K562 (cell line): Measurements from ENCODE around the gene PRXL2A.

ENCODE experiments used
- BDP1 ChIP-seq: IDR thresholded peaks from 3 replicates; pipeline ENCODE4 v1.6.1; 2011; ENCODE audit not compliant: insufficient read length, insufficient read depth
- FOSL1 ChIP-seq: fragments of 200-800 bp; sonication (Bioruptor generic); conservative IDR thresholded peaks from 2 replicates; pipeline ENCODE4 v1.6.1; 2016; ENCODE audit warnings: missing genetic modification characterization, missing compliant biosample characterization
- JUND ChIP-seq, 2 experiments: IDR thresholded peaks; 2 replicates in 1 of 2; 3 replicates in 1 of 2; pipeline ENCODE4 v1.6.1; 2011; ENCODE audit warnings: borderline replicate concordance in 2 of 2, low read depth in 2 of 2, low read length in 2 of 2, improper control_type of control experiment in 1 of 2, missing biosample characterization in 1 of 2, missing genetic modification characterization in 1 of 2, missing genetic modification reagents in 1 of 2
- MAFK ChIP-seq: IDR thresholded peaks from 2 replicates; pipeline ENCODE4 v1.6.1; 2011; ENCODE audit warnings: low read length, improper control_type of control experiment
- MTA3 ChIP-seq: fragments of 450-650 bp; formaldehyde crosslinking; IDR thresholded peaks from 2 replicates; pipeline ENCODE4 v1.6.1; 2017; ENCODE audit warnings: mild to moderate bottlenecking, borderline replicate concordance
- POLR2A ChIP-seq: fragments of 450-650 bp; conservative IDR thresholded peaks from 2 replicates; pipeline ENCODE4 v1.6.1; 2016
- RAD21 ChIP-seq, 2 experiments: fragments of 250-450 bp in 1 of 2; fragments of 450-650 bp in 1 of 2; sonication (Bioruptor Pico) in 1 of 2; formaldehyde crosslinking in 1 of 2; IDR thresholded peaks in 1 of 2; conservative IDR thresholded peaks in 1 of 2; 2 replicates each; pipeline versions ENCODE4 v1.4.0 to v1.8.0; 2020 to 2022; ENCODE audit warnings: mild to moderate bottlenecking in 2 of 2, moderate library complexity in 1 of 2
- SIN3A ChIP-seq, 2 experiments: fragments of 150-350 bp in 1 of 2; IDR thresholded peaks; 2 replicates each; pipeline ENCODE4 v1.6.1; 2011 to 2016; ENCODE audit warnings: borderline replicate concordance in 2 of 2, low read depth in 2 of 2, low read length in 2 of 2, mild to moderate bottlenecking in 2 of 2, moderate library complexity in 2 of 2; ENCODE audit not compliant: control insufficient read depth in 1 of 2
- TARDBP ChIP-seq: fragments of 450-650 bp; IDR thresholded peaks from 2 replicates; pipeline ENCODE4 v1.6.1; 2016
- TFAM ChIP-seq: fragments of 250-450 bp; sonication (Bioruptor Pico); conservative IDR thresholded peaks from 2 replicates; pipeline ENCODE4 v1.5.0; 2021; ENCODE audit warnings: mild to moderate bottlenecking, moderate library complexity
- ZNF121 ChIP-seq: sonication (generic); formaldehyde crosslinking; conservative IDR thresholded peaks from 2 replicates; pipeline ENCODE4 v1.8.0; 2022; ENCODE audit warnings: missing genetic modification reagents
- TF ChIP-seq, protein P1 (sequence below), 2 experiments: fragments of 450-650 bp; conservative IDR thresholded peaks; 2 replicates each; pipeline ENCODE4 v1.6.1; 2017; ENCODE audit warnings: mild to moderate bottlenecking in 2 of 2, moderate library complexity in 2 of 2
- TF ChIP-seq, protein P2 (sequence below), 3 experiments: IDR thresholded peaks in 2 of 3; conservative IDR thresholded peaks in 1 of 3; 2 replicates each; pipeline ENCODE4 v1.5.1; 2011 to 2012; ENCODE audit warnings: low read length in 3 of 3, mild to moderate bottlenecking in 3 of 3, control low read depth in 2 of 3, improper control_type of control experiment in 1 of 3, inconsistent platforms in 1 of 3, low read depth in 1 of 3, mixed read lengths in 1 of 3, moderate library complexity in 1 of 3; ENCODE audit not compliant: insufficient read depth in 2 of 3

DNA sequence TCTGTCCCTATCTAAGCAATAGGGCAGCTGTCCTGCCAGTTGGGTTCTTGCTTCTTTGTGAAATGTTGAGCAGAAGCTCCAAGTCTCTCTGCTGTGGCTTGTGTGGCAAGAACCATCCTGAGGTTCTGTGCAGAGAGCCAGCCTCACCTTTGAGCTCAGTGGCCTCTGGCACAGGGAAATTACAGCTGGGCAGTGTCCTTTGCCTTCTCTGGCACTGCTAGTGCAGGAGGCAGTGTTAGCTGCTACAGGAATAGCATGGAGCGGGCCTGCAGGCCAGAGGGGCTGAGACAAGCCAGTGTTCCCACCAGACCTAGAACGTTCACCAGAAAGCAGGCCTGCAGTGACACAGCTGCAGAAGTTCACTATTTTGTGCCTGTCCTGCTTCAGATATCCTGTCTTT, 1.8 kb downstream of the PRXL2A start:
- TF ChIP-seq SIN3A (IDR thresholded peaks at IDR 0.05; ENCODE audit: borderline replicate concordance in 2 of 2, control insufficient read depth in 1 of 2, low read depth in 2 of 2, low read length in 2 of 2) (no peak), JUND (IDR thresholded peaks at IDR 0.05; ENCODE audit: borderline replicate concordance, low read depth, low read length) (no peak), JUND (tag; IDR thresholded peaks at IDR 0.05; ENCODE audit: borderline replicate concordance, low read depth, low read length) (no peak), MTA3 (no peak), BDP1 (no peak), RAD21 (CRISPR knock-in tag; conservative IDR thresholded peaks at IDR 0.05 in 1 of 2, IDR thresholded peaks at IDR 0.05 in 1 of 2) (no peak), TFAM (no peak), POLR2A (no peak), FOSL1 (tag) (no peak), TARDBP (no peak), ZNF121 (CRISPR knock-in tag) (no peak), MAFK (no peak)
- TF ChIP-seq, protein P1, sequence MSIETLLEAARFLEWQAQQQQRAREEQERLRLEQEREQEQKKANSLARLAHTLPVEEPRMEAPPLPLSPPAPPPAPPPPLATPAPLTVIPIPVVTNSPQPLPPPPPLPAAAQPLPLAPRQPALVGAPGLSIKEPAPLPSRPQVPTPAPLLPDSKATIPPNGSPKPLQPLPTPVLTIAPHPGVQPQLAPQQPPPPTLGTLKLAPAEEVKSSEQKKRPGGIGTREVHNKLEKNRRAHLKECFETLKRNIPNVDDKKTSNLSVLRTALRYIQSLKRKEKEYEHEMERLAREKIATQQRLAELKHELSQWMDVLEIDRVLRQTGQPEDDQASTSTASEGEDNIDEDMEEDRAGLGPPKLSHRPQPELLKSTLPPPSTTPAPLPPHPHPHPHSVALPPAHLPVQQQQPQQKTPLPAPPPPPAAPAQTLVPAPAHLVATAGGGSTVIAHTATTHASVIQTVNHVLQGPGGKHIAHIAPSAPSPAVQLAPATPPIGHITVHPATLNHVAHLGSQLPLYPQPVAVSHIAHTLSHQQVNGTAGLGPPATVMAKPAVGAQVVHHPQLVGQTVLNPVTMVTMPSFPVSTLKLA (conservative IDR thresholded peaks at IDR 0.05) = no peak
- TF ChIP-seq, protein P2, sequence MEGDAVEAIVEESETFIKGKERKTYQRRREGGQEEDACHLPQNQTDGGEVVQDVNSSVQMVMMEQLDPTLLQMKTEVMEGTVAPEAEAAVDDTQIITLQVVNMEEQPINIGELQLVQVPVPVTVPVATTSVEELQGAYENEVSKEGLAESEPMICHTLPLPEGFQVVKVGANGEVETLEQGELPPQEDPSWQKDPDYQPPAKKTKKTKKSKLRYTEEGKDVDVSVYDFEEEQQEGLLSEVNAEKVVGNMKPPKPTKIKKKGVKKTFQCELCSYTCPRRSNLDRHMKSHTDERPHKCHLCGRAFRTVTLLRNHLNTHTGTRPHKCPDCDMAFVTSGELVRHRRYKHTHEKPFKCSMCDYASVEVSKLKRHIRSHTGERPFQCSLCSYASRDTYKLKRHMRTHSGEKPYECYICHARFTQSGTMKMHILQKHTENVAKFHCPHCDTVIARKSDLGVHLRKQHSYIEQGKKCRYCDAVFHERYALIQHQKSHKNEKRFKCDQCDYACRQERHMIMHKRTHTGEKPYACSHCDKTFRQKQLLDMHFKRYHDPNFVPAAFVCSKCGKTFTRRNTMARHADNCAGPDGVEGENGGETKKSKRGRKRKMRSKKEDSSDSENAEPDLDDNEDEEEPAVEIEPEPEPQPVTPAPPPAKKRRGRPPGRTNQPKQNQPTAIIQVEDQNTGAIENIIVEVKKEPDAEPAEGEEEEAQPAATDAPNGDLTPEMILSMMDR (IDR thresholded peaks at IDR 0.05 in 2 of 3, conservative IDR thresholded peaks at IDR 0.05 in 1 of 3; ENCODE audit: insufficient read depth in 2 of 3, low read depth in 1 of 3, low read length in 3 of 3) = no peak
